Measurements from ENCODE around the gene KLK13.

KLK13 gene

DNA sequence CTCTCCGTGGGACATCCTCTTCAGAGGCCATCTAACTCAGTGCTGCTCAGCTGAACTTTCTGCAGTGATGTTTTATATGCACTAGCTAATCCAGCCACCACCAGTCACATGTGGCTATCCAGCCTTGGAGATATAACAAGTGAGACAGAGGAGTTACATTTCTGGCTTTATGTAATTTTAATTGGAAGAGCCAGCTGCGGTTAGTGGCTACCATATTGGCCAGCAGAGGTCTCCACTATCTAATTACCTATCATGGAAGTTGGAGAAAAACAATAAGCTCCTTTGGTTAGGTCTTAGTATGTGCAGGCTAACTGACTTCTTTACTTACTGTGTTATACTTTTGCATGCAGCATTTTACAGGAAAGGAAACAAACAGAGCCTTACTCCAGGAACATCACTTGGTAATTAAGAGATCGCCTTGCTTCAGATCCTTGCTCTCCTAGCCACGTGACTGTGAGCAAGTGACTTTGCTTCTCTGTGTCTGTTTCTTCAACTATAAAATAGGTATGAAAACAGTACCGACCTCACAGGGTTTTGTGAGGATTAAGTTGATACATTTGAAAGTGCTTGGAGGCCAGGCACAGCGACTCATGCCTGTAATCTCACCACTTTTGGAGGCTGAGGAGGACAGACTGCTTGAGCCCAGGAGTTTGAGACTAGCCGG lies 43.8 kb downstream of the KLK13 start:
- TF ChIP-seq FOXM1 (IDR thresholded peaks at IDR 0.05; ENCODE audit: borderline replicate concordance, low read depth), result no peak
- TF ChIP-seq, protein P1, sequence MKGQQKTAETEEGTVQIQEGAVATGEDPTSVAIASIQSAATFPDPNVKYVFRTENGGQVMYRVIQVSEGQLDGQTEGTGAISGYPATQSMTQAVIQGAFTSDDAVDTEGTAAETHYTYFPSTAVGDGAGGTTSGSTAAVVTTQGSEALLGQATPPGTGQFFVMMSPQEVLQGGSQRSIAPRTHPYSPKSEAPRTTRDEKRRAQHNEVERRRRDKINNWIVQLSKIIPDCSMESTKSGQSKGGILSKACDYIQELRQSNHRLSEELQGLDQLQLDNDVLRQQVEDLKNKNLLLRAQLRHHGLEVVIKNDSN (IDR thresholded peaks at IDR 0.05), result peak; percentile 31; the same call in 1 of the 2 replicates
- TF ChIP-seq TCF12 (IDR thresholded peaks at IDR 0.05; ENCODE audit: low read depth), result no peak
- TF ChIP-seq RAD21 (IDR thresholded peaks at IDR 0.05; ENCODE audit: low read depth), result peak; percentile 43
- TF ChIP-seq ZBTB7A (IDR thresholded peaks at IDR 0.05; ENCODE audit: low read depth), result no peak
- TF ChIP-seq NFIC (IDR thresholded peaks at IDR 0.05), result no peak
- TF ChIP-seq EGR1 (IDR thresholded peaks at IDR 0.05), result no peak
- no peak for TF ChIP-seq YY1 (IDR thresholded peaks at IDR 0.05; ENCODE audit: low read depth)

DNA sequence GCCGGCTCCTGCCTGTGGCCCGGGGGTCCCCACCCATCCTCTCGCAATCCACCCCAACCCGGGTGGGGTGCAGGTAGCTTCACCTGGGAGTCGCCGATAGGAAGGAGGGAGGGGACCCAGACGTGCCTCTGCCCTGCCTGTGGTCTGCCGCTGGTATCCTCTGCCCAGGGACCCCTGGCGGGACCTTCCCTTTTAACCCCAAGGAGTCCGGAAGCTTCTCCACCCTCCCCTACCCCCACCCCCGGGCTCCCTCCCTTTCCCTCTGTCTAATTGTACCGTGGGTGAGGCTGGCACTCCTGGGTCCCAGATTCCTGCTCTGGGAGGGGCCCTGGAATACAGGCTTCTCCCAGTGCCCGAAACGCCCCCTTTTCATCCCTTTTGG lies 45.4 kb downstream of the KLK13 start, which contains the start of gene KLK10:
Gene KLK10 (minus strand): TSS at position 166 of the 382 bp plus-strand sequence. CDS start 579 bp downstream, outside the sequence.
- TF ChIP-seq, protein P2, sequence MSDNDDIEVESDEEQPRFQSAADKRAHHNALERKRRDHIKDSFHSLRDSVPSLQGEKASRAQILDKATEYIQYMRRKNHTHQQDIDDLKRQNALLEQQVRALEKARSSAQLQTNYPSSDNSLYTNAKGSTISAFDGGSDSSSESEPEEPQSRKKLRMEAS (IDR thresholded peaks at IDR 0.05), result no peak

DNA sequence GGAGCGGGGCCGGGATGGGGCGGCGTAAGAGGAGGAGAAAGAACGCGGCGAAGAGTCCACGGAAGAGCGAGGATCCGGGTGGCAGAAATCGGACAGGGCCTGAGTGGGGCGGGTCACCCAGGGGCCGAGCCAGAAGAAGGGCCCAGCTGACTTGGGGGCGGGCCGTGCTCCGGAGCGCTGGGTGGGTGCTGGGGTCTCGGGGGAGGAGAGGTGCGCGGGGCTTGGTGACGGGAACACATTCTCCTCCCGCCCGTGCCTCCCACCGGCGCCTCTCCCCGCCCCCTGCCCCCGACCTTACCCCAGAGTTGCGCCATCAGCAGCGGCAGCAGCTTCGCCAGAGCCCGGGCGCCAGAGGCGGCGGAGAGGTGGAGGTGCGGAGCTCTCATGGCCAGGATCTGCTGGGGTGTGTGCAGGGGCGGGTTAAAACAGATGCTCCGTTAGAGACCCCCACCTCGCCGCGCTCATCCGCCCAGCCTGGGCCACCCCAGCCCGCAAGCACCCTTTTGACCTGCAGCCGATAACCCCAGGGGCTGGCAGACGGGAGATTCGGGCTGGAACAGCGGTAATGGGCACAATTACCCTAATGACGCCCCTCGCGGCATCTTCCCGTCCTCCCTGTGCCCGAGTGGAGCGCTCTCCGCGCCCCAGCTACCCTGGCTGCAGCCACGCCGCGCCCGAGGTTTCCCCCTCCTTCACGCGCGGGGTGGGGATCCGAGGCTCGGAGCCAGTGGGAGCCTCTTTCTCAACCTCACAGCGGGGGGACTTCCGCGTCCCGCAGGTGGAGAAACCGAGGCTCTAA lies 45.9 kb downstream of the KLK13 start:
- TF ChIP-seq NFIC (IDR thresholded peaks at IDR 0.05), result no peak
- no peak for TF ChIP-seq EGR1 (IDR thresholded peaks at IDR 0.05)
- TF ChIP-seq RAD21 (IDR thresholded peaks at IDR 0.05; ENCODE audit: low read depth), result no peak
- TF ChIP-seq CEBPB (IDR thresholded peaks at IDR 0.05), result no peak

DNA sequence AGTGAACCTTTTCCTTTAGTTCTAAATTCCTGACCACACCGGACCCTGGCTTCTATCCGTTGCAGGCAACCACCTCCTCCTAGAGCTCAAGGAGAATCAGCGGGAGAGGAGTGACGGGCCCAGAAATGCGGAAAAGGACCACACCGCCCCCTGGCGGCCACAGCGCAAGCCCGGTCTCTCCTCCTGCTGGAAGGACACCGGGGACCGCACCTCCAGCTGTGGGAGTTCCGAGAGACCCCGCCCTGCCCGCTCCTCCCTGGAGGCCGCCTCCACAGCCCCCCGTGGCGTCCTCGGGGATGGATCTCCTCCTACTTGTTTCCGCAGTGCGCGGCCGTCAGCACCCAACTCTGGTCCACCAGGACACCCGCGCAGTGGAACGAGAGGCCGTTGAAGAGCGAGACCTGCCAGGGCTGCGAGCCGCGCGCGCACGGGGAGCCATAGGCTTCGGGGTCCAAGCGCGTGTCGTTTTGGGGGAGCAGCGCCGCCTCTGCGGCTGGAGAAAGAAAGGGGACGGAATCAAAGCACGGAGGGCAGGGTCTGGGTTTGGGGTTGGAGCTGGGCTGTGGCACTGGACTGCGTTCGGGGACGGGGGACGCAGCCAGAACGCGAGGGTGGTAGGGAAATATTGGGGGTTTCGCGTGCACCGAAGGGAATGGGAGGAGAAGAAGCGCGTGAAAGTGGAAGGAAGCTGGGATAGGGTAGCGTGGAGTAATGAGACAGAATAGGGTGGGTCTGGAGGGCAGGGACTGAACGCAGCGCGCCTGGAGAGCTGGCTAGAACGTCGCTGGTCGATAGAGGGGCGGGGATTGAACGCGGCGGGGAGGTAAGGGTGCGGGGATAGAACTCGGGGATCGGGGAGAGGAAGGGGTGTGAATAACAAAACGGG lies 47.9 kb downstream of the KLK13 start:
- TF ChIP-seq RAD21 (IDR thresholded peaks at IDR 0.05; ENCODE audit: low read depth), result peak; percentile 50; the same call in 1 of the 2 replicates
- no peak for TF ChIP-seq FOXM1 (IDR thresholded peaks at IDR 0.05; ENCODE audit: borderline replicate concordance, low read depth)

DNA sequence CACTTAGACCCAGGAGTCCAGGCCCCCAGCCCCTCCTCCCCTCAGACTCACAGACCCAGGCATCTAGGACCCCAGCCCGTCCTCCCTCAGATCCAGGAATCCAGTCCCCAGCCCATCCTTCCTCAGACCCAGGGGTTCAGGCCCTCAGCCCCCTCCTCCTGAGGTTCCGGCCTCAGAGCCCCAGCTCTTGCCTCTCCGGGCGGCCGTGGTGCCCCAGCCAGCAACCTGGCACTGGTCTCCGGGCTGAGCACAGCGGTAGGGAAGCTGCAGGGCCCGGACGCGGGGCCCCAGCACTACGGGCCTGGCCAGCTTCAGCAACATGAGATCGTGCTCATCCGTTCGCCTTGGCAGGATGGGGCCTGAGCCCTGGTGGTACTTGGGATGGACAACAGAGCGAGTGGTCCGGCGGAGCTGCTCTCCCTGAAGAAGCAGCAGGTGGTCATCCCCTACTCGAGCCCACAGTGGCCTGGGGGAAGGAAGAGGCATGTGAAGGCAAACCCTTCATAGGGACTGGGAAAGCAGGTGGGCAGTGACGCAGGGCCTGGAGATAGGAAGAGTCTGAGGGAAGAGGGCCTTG lies 49.1 kb downstream of the KLK13 start:
- TF ChIP-seq FOXM1 (IDR thresholded peaks at IDR 0.05; ENCODE audit: borderline replicate concordance, low read depth) (no peak), TCF12 (IDR thresholded peaks at IDR 0.05; ENCODE audit: low read depth) (no peak), EP300 (IDR thresholded peaks at IDR 0.05; ENCODE audit: borderline replicate concordance) (no peak), TEAD4 (IDR thresholded peaks at IDR 0.05) (no peak), ZBTB7A (IDR thresholded peaks at IDR 0.05; ENCODE audit: low read depth) (no peak), TAF1 (IDR thresholded peaks at IDR 0.05; ENCODE audit: low read depth) (no peak), EGR1 (IDR thresholded peaks at IDR 0.05) (no peak), NFIC (IDR thresholded peaks at IDR 0.05) (no peak), CREB1 (IDR thresholded peaks at IDR 0.05; ENCODE audit: low read depth) (no peak), CEBPB (IDR thresholded peaks at IDR 0.05) (no peak)
- TF ChIP-seq, protein P2 (IDR thresholded peaks at IDR 0.05), result no peak
- TF ChIP-seq, protein P1 (IDR thresholded peaks at IDR 0.05), result no peak
- TF ChIP-seq, protein P3, sequence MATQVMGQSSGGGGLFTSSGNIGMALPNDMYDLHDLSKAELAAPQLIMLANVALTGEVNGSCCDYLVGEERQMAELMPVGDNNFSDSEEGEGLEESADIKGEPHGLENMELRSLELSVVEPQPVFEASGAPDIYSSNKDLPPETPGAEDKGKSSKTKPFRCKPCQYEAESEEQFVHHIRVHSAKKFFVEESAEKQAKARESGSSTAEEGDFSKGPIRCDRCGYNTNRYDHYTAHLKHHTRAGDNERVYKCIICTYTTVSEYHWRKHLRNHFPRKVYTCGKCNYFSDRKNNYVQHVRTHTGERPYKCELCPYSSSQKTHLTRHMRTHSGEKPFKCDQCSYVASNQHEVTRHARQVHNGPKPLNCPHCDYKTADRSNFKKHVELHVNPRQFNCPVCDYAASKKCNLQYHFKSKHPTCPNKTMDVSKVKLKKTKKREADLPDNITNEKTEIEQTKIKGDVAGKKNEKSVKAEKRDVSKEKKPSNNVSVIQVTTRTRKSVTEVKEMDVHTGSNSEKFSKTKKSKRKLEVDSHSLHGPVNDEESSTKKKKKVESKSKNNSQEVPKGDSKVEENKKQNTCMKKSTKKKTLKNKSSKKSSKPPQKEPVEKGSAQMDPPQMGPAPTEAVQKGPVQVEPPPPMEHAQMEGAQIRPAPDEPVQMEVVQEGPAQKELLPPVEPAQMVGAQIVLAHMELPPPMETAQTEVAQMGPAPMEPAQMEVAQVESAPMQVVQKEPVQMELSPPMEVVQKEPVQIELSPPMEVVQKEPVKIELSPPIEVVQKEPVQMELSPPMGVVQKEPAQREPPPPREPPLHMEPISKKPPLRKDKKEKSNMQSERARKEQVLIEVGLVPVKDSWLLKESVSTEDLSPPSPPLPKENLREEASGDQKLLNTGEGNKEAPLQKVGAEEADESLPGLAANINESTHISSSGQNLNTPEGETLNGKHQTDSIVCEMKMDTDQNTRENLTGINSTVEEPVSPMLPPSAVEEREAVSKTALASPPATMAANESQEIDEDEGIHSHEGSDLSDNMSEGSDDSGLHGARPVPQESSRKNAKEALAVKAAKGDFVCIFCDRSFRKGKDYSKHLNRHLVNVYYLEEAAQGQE (IDR thresholded peaks at IDR 0.05; ENCODE audit: low read depth), result no peak

DNA sequence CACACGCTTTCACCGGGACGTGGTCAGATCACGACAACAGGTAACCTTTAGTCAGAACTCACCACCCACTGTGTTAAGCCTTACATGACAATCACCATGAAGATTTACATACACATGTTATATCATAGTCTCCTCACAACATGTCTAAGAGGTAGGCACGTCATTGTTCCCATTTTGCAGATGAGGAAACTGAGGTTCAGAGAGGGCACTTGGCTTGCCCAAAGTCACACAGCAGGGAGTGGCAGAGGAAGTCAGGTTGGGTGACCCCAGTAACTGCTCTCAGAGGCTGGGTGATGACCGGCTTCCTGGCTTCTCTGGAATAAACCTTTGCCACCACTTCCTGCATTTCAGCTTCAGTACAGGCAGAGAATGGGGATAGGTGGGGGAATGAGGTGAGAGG lies 50.6 kb downstream of the KLK13 start:
- TF ChIP-seq, protein P3 (IDR thresholded peaks at IDR 0.05; ENCODE audit: low read depth), result no peak
- no peak for TF ChIP-seq YY1 (IDR thresholded peaks at IDR 0.05; ENCODE audit: low read depth)
- no peak for TF ChIP-seq NFIC (IDR thresholded peaks at IDR 0.05)
- TF ChIP-seq TEAD4 (IDR thresholded peaks at IDR 0.05), result no peak
- TF ChIP-seq, protein P1 (IDR thresholded peaks at IDR 0.05), result no peak
- no peak for TF ChIP-seq CREB1 (IDR thresholded peaks at IDR 0.05; ENCODE audit: low read depth)
- TF ChIP-seq ZBTB7A (IDR thresholded peaks at IDR 0.05; ENCODE audit: low read depth), result no peak
- no peak for TF ChIP-seq RAD21 (IDR thresholded peaks at IDR 0.05; ENCODE audit: low read depth)
- TF ChIP-seq EGR1 (IDR thresholded peaks at IDR 0.05), result no peak
- TF ChIP-seq, protein P2 (IDR thresholded peaks at IDR 0.05), result no peak
- no peak for TF ChIP-seq TCF12 (IDR thresholded peaks at IDR 0.05; ENCODE audit: low read depth)
- TF ChIP-seq TAF1 (IDR thresholded peaks at IDR 0.05; ENCODE audit: low read depth), result no peak
- TF ChIP-seq FOXM1 (IDR thresholded peaks at IDR 0.05; ENCODE audit: borderline replicate concordance, low read depth), result no peak
- TF ChIP-seq CEBPB (IDR thresholded peaks at IDR 0.05), result no peak
- TF ChIP-seq EP300 (IDR thresholded peaks at IDR 0.05; ENCODE audit: borderline replicate concordance), result no peak
